A673 (cell line): Measurements from ENCODE around the gene TSPAN4.

ENCODE experiments used
- CTCF ChIP-seq: fragments of 300-800, 200-600 bp; sonication (generic); conservative IDR thresholded peaks from 2 replicates; pipeline ENCODE4 v1.5.1; 2017; ENCODE audit warnings: low read depth, mild to moderate bottlenecking, antibody characterized with exemption, low read length, moderate library complexity, mixed read lengths
- EZH2 ChIP-seq: fragments of 200-600 bp; sonication (generic); IDR thresholded peaks from 2 replicates; pipeline ENCODE4 v1.6.1; 2017; ENCODE audit warnings: borderline replicate concordance, low read depth, mild to moderate bottlenecking, mixed read lengths, antibody characterized with exemption, low read length; ENCODE audit not compliant: poor library complexity, severe bottlenecking

DNA sequence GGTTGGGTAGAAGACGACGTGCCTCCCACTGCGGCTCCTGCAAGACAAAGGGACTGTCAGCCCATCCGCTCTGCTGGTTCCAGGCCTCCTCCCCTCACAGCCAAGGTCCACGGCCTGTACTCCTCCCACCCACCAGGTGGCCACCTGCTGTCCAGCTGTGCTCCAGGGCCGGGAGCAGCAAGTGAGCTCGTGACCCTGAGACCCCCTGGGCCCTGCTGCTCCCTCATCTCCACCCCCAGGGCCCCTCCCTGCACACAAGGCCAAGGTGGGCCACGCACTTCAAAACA is 27.4 kb downstream of the TSPAN4 start:
- no peak for TF ChIP-seq CTCF
- no peak for TF ChIP-seq EZH2
